Measurements from ENCODE around the gene MAST4.

MAST4 gene

GRCh38 chr5:66739951-66740350 lies 143.8 kb downstream of the MAST4 start:
- H3K27ac ChIP-seq = no peak overlapping the region
- H3K4me3 ChIP-seq (ENCODE audit: low read depth, low read length) = no peak overlapping the region
- TF ChIP-seq CTCF (IDR thresholded peaks at IDR 0.05; ENCODE audit: low read depth, low read length, missing control alignments) = no peak
- H3K36me3 ChIP-seq (replicated peaks) = no peaks in the 10 kb centered on the region
- H3K27me3 ChIP-seq (replicated peaks) = no peaks in the 10 kb centered on the region
- DNase-seq = no peak
- in situ Hi-C loops (cut with HindIII; ENCODE audit: low pct_ligation_motif_present, low sequenced_read_pairs) = no loop called here

GRCh38 chr5:66741394-66741793 lies 145.2 kb downstream of the MAST4 start:
- Histone ChIP-seq H3K4me3 (ENCODE audit: low read depth, low read length) (no peak overlapping the region), H3K27ac (no peak overlapping the region), H3K27me3 (replicated peaks) (no peaks in the 10 kb centered on the region), H3K36me3 (replicated peaks) (no peaks in the 10 kb centered on the region)
- no peak for DNase-seq
- TF ChIP-seq CTCF (IDR thresholded peaks at IDR 0.05; ENCODE audit: low read depth, low read length, missing control alignments) = no peak
- in situ Hi-C loops (cut with HindIII; ENCODE audit: low pct_ligation_motif_present, low sequenced_read_pairs) = no loop called here

- no peaks in the 10 kb centered on the region for H3K27me3 ChIP-seq (replicated peaks)
- peak; percentile 3 for DNase-seq
- H3K4me3 ChIP-seq (ENCODE audit: low read depth, low read length) = no peak overlapping the region
- no peak overlapping the region for H3K27ac ChIP-seq
- peak; percentile 48 for TF ChIP-seq CTCF (IDR thresholded peaks at IDR 0.05; ENCODE audit: low read depth, low read length, missing control alignments)
- no peaks in the 10 kb centered on the region for H3K36me3 ChIP-seq (replicated peaks)
- in situ Hi-C loops (cut with HindIII; ENCODE audit: low pct_ligation_motif_present, low sequenced_read_pairs) = no loop called here
Measured at GRCh38 chr5:66742083-66742895, 146.1 kb downstream of the MAST4 start.

GRCh38 chr5:66742896-66743247 lies 146.7 kb downstream of the MAST4 start:
- DNase-seq = no peak
- no peaks in the 10 kb centered on the region for H3K27me3 ChIP-seq (replicated peaks)
- no peak overlapping the region for H3K4me3 ChIP-seq (ENCODE audit: low read depth, low read length)
- no peaks in the 10 kb centered on the region for H3K36me3 ChIP-seq (replicated peaks)
- TF ChIP-seq CTCF (IDR thresholded peaks at IDR 0.05; ENCODE audit: low read depth, low read length, missing control alignments) = no peak
- in situ Hi-C loops (cut with HindIII; ENCODE audit: low pct_ligation_motif_present, low sequenced_read_pairs) = no loop called here
- no peak overlapping the region for H3K27ac ChIP-seq

- DNase-seq = no peak
- H3K4me3 ChIP-seq (ENCODE audit: low read depth, low read length) = no peak overlapping the region
- no peak for TF ChIP-seq CTCF (IDR thresholded peaks at IDR 0.05; ENCODE audit: low read depth, low read length, missing control alignments)
- in situ Hi-C loops (cut with HindIII; ENCODE audit: low pct_ligation_motif_present, low sequenced_read_pairs) = no loop called here
- no peaks in the 10 kb centered on the region for H3K27me3 ChIP-seq (replicated peaks)
- H3K27ac ChIP-seq = no peak overlapping the region
- no peaks in the 10 kb centered on the region for H3K36me3 ChIP-seq (replicated peaks)
Measured at GRCh38 chr5:66743344-66743743, 147.2 kb downstream of the MAST4 start.

GRCh38 chr5:66744040-66744439 lies 147.8 kb downstream of the MAST4 start:
- Histone ChIP-seq H3K4me3 (ENCODE audit: low read depth, low read length) (no peak overlapping the region), H3K36me3 (replicated peaks) (no peaks in the 10 kb centered on the region), H3K27ac (no peak overlapping the region), H3K27me3 (replicated peaks) (no peaks in the 10 kb centered on the region)
- no peak for TF ChIP-seq CTCF (IDR thresholded peaks at IDR 0.05; ENCODE audit: low read depth, low read length, missing control alignments)
- DNase-seq = peak; percentile 88
- in situ Hi-C loops (cut with HindIII; ENCODE audit: low pct_ligation_motif_present, low sequenced_read_pairs) = no loop called here

Measured in brain microvascular endothelial cell (primary cell).